Endothelial cell (in vitro differentiated cells): Measurements from ENCODE around the gene REPIN1. TPM values are rescaled to one million over a fixed set of nuclear protein-coding genes. Genes with fewer than 3 reads are reported as not detected.

Experiments used
- DNase-seq: peaks from one replicate; pipeline ENCODE4 v3.0.0; 2021; ENCODE audit warnings: low spot score
- H3K27ac Mint-ChIP-seq: one replicate; pipeline ENCODE4 v1.8.0; 2021; ENCODE audit warnings: mixed read lengths, inconsistent platforms; ENCODE audit not compliant: unreplicated experiment
- H3K27me3 Mint-ChIP-seq: one replicate; pipeline ENCODE4 v1.8.0; 2021; ENCODE audit warnings: mild to moderate bottlenecking, moderate library complexity, mixed read lengths, inconsistent platforms; ENCODE audit not compliant: unreplicated experiment
- H3K36me3 Mint-ChIP-seq: one replicate; pipeline ENCODE4 v1.8.0; 2021; ENCODE audit warnings: mild to moderate bottlenecking, low read depth, mixed read lengths, inconsistent platforms; ENCODE audit not compliant: unreplicated experiment
- H3K4me1 Mint-ChIP-seq: one replicate; pipeline ENCODE4 v1.8.0; 2021; ENCODE audit warnings: mild to moderate bottlenecking, mixed read lengths, inconsistent platforms; ENCODE audit not compliant: unreplicated experiment
- H3K4me3 Mint-ChIP-seq: one replicate; pipeline ENCODE4 v1.8.0; 2021; ENCODE audit warnings: mild to moderate bottlenecking, mixed read lengths, inconsistent platforms; ENCODE audit not compliant: unreplicated experiment
- H3K9me3 Mint-ChIP-seq: one replicate; pipeline ENCODE4 v1.8.0; 2021; ENCODE audit warnings: mixed read lengths, inconsistent platforms; ENCODE audit not compliant: unreplicated experiment
- long read RNA-seq: library from polyadenylated mRNA; unstranded; transcript quantifications from one replicate; pipeline ENCODE4 v2.0.0, GENCODE V29; 2020; ENCODE audit not compliant: unreplicated experiment
- total RNA-seq: library from RNA; stranded (reverse); fragmentation: NEBNext Ultra II Directional; extraction: Animal tissue kit (Norgen Biotek cat#: 25700); gene quantifications from one replicate; pipeline ENCODE4 v1.2.1, GENCODE V29; 2021; ENCODE audit not compliant: unreplicated experiment
- TF ChIP-seq, protein P1 (sequence below): fragments of 200-600 bp; sonication (generic); IDR thresholded peaks from one replicate; pipeline ENCODE4 v1.5.0; 2021; ENCODE audit warnings: antibody characterized with exemption; ENCODE audit not compliant: unreplicated experiment

Gene REPIN1
- total RNA-seq: 138 TPM
- long read RNA-seq, transcript REPIN1-203 (2 exons, 2,969 nt): major isoform, 16 of 31 reads
- long read RNA-seq, partial matches to known transcripts: 0 of 31 reads
- long read RNA-seq, other reads (novel, unspliced or antisense): 6 of 31 reads

DNA sequence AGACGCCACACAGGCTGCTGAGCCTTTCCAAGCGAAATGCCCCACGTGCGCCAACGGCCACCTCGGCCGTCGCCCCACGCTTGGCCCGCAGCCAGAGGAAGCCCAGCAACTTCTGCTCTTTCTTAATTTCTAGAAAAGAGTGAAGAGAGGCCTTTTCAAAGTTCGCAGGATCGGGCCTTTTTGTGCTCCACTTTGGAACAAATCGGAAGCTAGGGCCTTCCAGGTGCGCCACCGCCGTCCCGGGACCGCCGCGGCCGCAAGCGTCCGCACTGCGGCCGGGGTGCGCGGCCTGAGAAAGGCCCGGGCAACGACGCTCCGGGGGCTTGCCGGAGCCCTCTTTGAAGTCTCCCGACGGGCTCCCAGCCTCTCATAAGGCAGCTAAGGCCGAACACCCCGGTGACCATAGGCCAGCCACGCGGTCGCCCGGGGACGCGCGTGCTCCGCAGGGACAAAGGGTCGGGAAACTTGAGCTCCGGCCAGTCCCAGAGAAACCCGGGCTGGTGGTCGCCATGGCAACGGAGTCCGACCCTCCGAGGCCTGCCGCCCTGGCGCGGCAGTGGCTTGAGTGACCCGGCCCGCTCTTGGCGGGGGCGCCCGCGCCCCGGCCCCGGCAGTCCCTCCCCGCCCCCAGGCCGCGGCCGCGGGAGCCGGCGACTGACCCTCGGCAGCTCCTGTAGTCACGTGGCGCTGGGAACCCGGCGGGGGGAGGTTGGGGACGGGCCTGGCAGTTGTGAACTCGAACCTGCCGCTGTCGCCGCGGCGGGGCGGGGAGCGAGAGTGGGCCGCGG, at the start of gene REPIN1:
TSS of gene REPIN1 (plus strand) at position 727 of the 788 bp plus-strand sequence. CDS start 890 bp downstream, outside the sequence.
- Mint-ChIP-seq H3K27me3 (peaks cover 13% of the 10 kb centered on the region), H3K4me1 (peaks cover 43% of the 10 kb centered on the region)

GRCh38 chr7:150321788-150322113, 46.9 kb upstream of the REPIN1 start:
- no peak overlapping the region for H3K4me3 Mint-ChIP-seq
- DNase-seq: no peak
- no peaks in the 10 kb centered on the region for H3K9me3 Mint-ChIP-seq
- H3K27ac Mint-ChIP-seq: no peak overlapping the region
- TF ChIP-seq, protein P1, sequence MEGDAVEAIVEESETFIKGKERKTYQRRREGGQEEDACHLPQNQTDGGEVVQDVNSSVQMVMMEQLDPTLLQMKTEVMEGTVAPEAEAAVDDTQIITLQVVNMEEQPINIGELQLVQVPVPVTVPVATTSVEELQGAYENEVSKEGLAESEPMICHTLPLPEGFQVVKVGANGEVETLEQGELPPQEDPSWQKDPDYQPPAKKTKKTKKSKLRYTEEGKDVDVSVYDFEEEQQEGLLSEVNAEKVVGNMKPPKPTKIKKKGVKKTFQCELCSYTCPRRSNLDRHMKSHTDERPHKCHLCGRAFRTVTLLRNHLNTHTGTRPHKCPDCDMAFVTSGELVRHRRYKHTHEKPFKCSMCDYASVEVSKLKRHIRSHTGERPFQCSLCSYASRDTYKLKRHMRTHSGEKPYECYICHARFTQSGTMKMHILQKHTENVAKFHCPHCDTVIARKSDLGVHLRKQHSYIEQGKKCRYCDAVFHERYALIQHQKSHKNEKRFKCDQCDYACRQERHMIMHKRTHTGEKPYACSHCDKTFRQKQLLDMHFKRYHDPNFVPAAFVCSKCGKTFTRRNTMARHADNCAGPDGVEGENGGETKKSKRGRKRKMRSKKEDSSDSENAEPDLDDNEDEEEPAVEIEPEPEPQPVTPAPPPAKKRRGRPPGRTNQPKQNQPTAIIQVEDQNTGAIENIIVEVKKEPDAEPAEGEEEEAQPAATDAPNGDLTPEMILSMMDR: no peak
- H3K27me3 Mint-ChIP-seq: peaks cover 12% of the 10 kb centered on the region
- H3K36me3 Mint-ChIP-seq: peaks cover 10% of the 10 kb centered on the region
- peaks cover 33% of the 10 kb centered on the region for H3K4me1 Mint-ChIP-seq

More for the DNA sequence above, at the start of gene REPIN1:
- Mint-ChIP-seq H3K36me3 (peaks cover 15% of the 10 kb centered on the region), H3K9me3 (no peaks in the 10 kb centered on the region), H3K27ac (peak within 1 kb of the TSS; percentile 99), H3K4me3 (peak within 1 kb of the TSS; percentile 98)
- peak; percentile 88 for DNase-seq
- TF ChIP-seq, protein P1: no peak

- Mint-ChIP-seq H3K27me3 (peaks cover 15% of the 10 kb centered on the region), H3K9me3 (no peaks in the 10 kb centered on the region), H3K36me3 (peaks cover 10% of the 10 kb centered on the region), H3K4me1 (peaks cover 33% of the 10 kb centered on the region), H3K4me3 (peak overlapping the region; percentile 70), H3K27ac (no peak overlapping the region)
- TF ChIP-seq, protein P1: no peak
- no peak for DNase-seq
Measured at GRCh38 chr7:150322114-150322832, 46.3 kb upstream of the REPIN1 start.

- Mint-ChIP-seq H3K27ac (no peak within 1 kb of the TSS), H3K9me3 (no peaks in the 10 kb centered on the region), H3K4me3 (peak within 1 kb of the TSS; percentile 89), H3K4me1 (peaks cover 30% of the 10 kb centered on the region), H3K27me3 (peaks cover 15% of the 10 kb centered on the region), H3K36me3 (peaks cover 10% of the 10 kb centered on the region)
- no peak for DNase-seq
- TF ChIP-seq, protein P1: peak; percentile 27
Measured at GRCh38 chr7:150322833-150323681, 45.6 kb upstream of the REPIN1 start, which contains the start of the genes ACTR3C and LRRC61. TSS of gene ACTR3C (minus strand) at chr7:150323545. CDS start at chr7:150295296, 28,249 bp downstream. TSS of gene LRRC61 (plus strand) at chr7:150323355. CDS start at chr7:150336862, 13,507 bp downstream.
